SK-N-SH treated with all-trans-retinoic acid at 6 μM for 48 hours (cell line): ENCODE results near the gene PPP1CA.

Experiments
- ATAC-seq: fragments of 200-7000 bp; cut with Tn5 transposase; 3 replicates; pipeline ENCODE4 v1.9.1; 2020; ENCODE audit warnings: mild to moderate bottlenecking, moderate library complexity
- ARNTL ChIP-seq: fragments of 450-650 bp; formaldehyde crosslinking; IDR thresholded peaks from 2 replicates; pipeline ENCODE4 v1.5.0; 2020; ENCODE audit warnings: low read depth, mild to moderate bottlenecking, moderate library complexity, borderline replicate concordance
- BACH2 ChIP-seq: fragments of 250-450 bp; sonication (Bioruptor Pico); IDR thresholded peaks from 2 replicates; pipeline ENCODE4 v1.9.0; 2021; ENCODE audit warnings: mild to moderate bottlenecking, borderline replicate concordance
- CSDC2 ChIP-seq: fragments of 250-450 bp; sonication (Bioruptor Pico); IDR thresholded peaks from 2 replicates; pipeline ENCODE4 v1.5.0; 2020; ENCODE audit warnings: mild to moderate bottlenecking, moderate library complexity
- ESRRG ChIP-seq: fragments of 250-450 bp; sonication (Bioruptor Pico); IDR thresholded peaks from 2 replicates; pipeline ENCODE4 v1.6.1; 2021; ENCODE audit warnings: mild to moderate bottlenecking
- GLIS3 ChIP-seq: fragments of 250-450 bp; sonication (Bioruptor Pico); IDR thresholded peaks from 2 replicates; pipeline ENCODE4 v1.5.0; 2020; ENCODE audit warnings: mild to moderate bottlenecking, moderate library complexity
- OSR1 ChIP-seq: fragments of 250-450 bp; sonication (Bioruptor Pico); IDR thresholded peaks from 2 replicates; pipeline ENCODE4 v1.8.0; 2022; ENCODE audit warnings: moderate library complexity, mild to moderate bottlenecking, inconsistent platforms
- POU6F1 ChIP-seq: fragments of 250-450 bp; sonication (Bioruptor Pico); IDR thresholded peaks from 2 replicates; pipeline ENCODE4 v1.8.0; 2021; ENCODE audit warnings: low read depth, mild to moderate bottlenecking, moderate library complexity, borderline replicate concordance
- PPARA ChIP-seq: fragments of 250-450 bp; sonication (Bioruptor Pico); IDR thresholded peaks from 2 replicates; pipeline ENCODE4 v1.5.0; 2020; ENCODE audit warnings: mild to moderate bottlenecking, borderline replicate concordance
- RARB ChIP-seq: fragments of 250-450 bp; sonication (Bioruptor Pico); IDR thresholded peaks from 2 replicates; pipeline ENCODE4 v1.8.0; 2021; ENCODE audit warnings: mild to moderate bottlenecking, moderate library complexity
- SNAI2 ChIP-seq: fragments of 250-450 bp; sonication (Bioruptor Pico); IDR thresholded peaks from 2 replicates; pipeline ENCODE4 v1.5.0; 2020; ENCODE audit warnings: mild to moderate bottlenecking, moderate library complexity
- TCF4 ChIP-seq: fragments of 250-450 bp; sonication (Bioruptor Pico); IDR thresholded peaks from 2 replicates; pipeline ENCODE4 v1.8.0; 2021; ENCODE audit warnings: mild to moderate bottlenecking, moderate library complexity, borderline replicate concordance
- TOX ChIP-seq: fragments of 250-450 bp; sonication (Bioruptor Pico); IDR thresholded peaks from 2 replicates; pipeline ENCODE4 v1.8.0; 2021; ENCODE audit warnings: mild to moderate bottlenecking, moderate library complexity, borderline replicate concordance
- TSHZ2 ChIP-seq: fragments of 250-450 bp; sonication (Bioruptor Pico); IDR thresholded peaks from 2 replicates; pipeline ENCODE4 v1.5.0; 2020; ENCODE audit warnings: mild to moderate bottlenecking, moderate library complexity
- ZC3H10 ChIP-seq: fragments of 250-450 bp; sonication (Bioruptor Pico); IDR thresholded peaks from 2 replicates; pipeline ENCODE4 v1.5.1; 2021; ENCODE audit warnings: mild to moderate bottlenecking, moderate library complexity
- ZFP3 ChIP-seq: fragments of 250-450 bp; sonication (Bioruptor Pico); IDR thresholded peaks from 2 replicates; pipeline ENCODE4 v1.5.0; 2020; ENCODE audit warnings: mild to moderate bottlenecking, moderate library complexity
- ZFP30 ChIP-seq: fragments of 450-650 bp; formaldehyde crosslinking; IDR thresholded peaks from 2 replicates; pipeline ENCODE4 v1.5.0; 2022; ENCODE audit warnings: mild to moderate bottlenecking, moderate library complexity
- ZNF565 ChIP-seq: fragments of 450-650 bp; formaldehyde crosslinking; conservative IDR thresholded peaks from 2 replicates; pipeline ENCODE4 v1.5.0; 2020; ENCODE audit warnings: low read depth, mild to moderate bottlenecking, moderate library complexity
- ZNF70 ChIP-seq: fragments of 450-650 bp; formaldehyde crosslinking; IDR thresholded peaks from 2 replicates; pipeline ENCODE4 v1.5.0; 2020; ENCODE audit warnings: mild to moderate bottlenecking, moderate library complexity
- ZNF8 ChIP-seq: fragments of 450-650 bp; formaldehyde crosslinking; IDR thresholded peaks from 2 replicates; pipeline ENCODE4 v1.5.0; 2020; ENCODE audit warnings: mild to moderate bottlenecking, moderate library complexity
- TF ChIP-seq, protein P1 (sequence below): fragments of 250-450 bp; sonication (Bioruptor Pico); IDR thresholded peaks from 2 replicates; pipeline ENCODE4 v1.5.1; 2020; ENCODE audit warnings: low read depth, mild to moderate bottlenecking, moderate library complexity
- TF ChIP-seq, protein P2 (sequence below): fragments of 250-450 bp; sonication (Bioruptor Pico); IDR thresholded peaks from 2 replicates; pipeline ENCODE4 v1.8.0; 2020; ENCODE audit warnings: mild to moderate bottlenecking, moderate library complexity, borderline replicate concordance
- TF ChIP-seq, protein P3 (sequence below): fragments of 250-450 bp; sonication (Bioruptor Pico); IDR thresholded peaks from 2 replicates; pipeline ENCODE4 v1.5.1; 2021; ENCODE audit warnings: mild to moderate bottlenecking, moderate library complexity

The PPP1CA gene

GRCh38 chr11:67406969-67407687 lies 5.5 kb upstream of the PPP1CA start:
- TF ChIP-seq POU6F1 (CRISPR knock-in tag), result no peak
- TF ChIP-seq GLIS3 (CRISPR knock-in tag), result no peak
- TF ChIP-seq, protein P1, sequence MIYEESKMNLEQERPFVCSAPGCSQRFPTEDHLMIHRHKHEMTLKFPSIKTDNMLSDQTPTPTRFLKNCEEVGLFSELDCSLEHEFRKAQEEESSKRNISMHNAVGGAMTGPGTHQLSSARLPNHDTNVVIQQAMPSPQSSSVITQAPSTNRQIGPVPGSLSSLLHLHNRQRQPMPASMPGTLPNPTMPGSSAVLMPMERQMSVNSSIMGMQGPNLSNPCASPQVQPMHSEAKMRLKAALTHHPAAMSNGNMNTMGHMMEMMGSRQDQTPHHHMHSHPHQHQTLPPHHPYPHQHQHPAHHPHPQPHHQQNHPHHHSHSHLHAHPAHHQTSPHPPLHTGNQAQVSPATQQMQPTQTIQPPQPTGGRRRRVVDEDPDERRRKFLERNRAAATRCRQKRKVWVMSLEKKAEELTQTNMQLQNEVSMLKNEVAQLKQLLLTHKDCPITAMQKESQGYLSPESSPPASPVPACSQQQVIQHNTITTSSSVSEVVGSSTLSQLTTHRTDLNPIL (CRISPR knock-in tag), result no peak
- no peak for TF ChIP-seq TOX (CRISPR knock-in tag)
- TF ChIP-seq ZNF70 (CRISPR knock-in tag), result no peak
- no peak for TF ChIP-seq SNAI2 (CRISPR knock-in tag)
- TF ChIP-seq, protein P2, sequence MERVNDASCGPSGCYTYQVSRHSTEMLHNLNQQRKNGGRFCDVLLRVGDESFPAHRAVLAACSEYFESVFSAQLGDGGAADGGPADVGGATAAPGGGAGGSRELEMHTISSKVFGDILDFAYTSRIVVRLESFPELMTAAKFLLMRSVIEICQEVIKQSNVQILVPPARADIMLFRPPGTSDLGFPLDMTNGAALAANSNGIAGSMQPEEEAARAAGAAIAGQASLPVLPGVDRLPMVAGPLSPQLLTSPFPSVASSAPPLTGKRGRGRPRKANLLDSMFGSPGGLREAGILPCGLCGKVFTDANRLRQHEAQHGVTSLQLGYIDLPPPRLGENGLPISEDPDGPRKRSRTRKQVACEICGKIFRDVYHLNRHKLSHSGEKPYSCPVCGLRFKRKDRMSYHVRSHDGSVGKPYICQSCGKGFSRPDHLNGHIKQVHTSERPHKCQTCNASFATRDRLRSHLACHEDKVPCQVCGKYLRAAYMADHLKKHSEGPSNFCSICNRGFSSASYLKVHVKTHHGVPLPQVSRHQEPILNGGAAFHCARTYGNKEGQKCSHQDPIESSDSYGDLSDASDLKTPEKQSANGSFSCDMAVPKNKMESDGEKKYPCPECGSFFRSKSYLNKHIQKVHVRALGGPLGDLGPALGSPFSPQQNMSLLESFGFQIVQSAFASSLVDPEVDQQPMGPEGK (CRISPR knock-in tag), result no peak
- no peak for TF ChIP-seq TSHZ2 (CRISPR knock-in tag)
- no peak for TF ChIP-seq ARNTL (CRISPR knock-in tag)
- no peak for TF ChIP-seq PPARA (CRISPR knock-in tag)
- TF ChIP-seq RARB (CRISPR knock-in tag), result no peak
- TF ChIP-seq ZFP3 (CRISPR knock-in tag), result no peak
- no peak for TF ChIP-seq ESRRG (CRISPR knock-in tag)
- TF ChIP-seq ZC3H10 (CRISPR knock-in tag), result no peak
- TF ChIP-seq OSR1, result no peak
- TF ChIP-seq ZFP30 (CRISPR knock-in tag), result no peak
- TF ChIP-seq ZNF8 (CRISPR knock-in tag), result no peak
- TF ChIP-seq, protein P3, sequence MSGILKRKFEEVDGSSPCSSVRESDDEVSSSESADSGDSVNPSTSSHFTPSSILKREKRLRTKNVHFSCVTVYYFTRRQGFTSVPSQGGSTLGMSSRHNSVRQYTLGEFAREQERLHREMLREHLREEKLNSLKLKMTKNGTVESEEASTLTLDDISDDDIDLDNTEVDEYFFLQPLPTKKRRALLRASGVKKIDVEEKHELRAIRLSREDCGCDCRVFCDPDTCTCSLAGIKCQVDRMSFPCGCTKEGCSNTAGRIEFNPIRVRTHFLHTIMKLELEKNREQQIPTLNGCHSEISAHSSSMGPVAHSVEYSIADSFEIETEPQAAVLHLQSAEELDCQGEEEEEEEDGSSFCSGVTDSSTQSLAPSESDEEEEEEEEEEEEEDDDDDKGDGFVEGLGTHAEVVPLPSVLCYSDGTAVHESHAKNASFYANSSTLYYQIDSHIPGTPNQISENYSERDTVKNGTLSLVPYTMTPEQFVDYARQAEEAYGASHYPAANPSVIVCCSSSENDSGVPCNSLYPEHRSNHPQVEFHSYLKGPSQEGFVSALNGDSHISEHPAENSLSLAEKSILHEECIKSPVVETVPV (CRISPR knock-in tag), result no peak
- no peak for TF ChIP-seq CSDC2 (CRISPR knock-in tag)
- no peak for TF ChIP-seq BACH2
- ATAC-seq, result peak; percentile 19; the same call in 2 of the 3 replicates

GRCh38 chr11:67406420-67406968 lies 4.8 kb upstream of the PPP1CA start:
- no peak for ATAC-seq
- TF ChIP-seq ZFP3 (CRISPR knock-in tag), result no peak
- no peak for TF ChIP-seq ARNTL (CRISPR knock-in tag)
- no peak for TF ChIP-seq ZNF8 (CRISPR knock-in tag)
- no peak for TF ChIP-seq ZC3H10 (CRISPR knock-in tag)
- no peak for TF ChIP-seq ZNF565
- TF ChIP-seq CSDC2 (CRISPR knock-in tag), result no peak
- TF ChIP-seq, protein P2 (CRISPR knock-in tag), result no peak
- TF ChIP-seq TCF4 (CRISPR knock-in tag), result no peak
- TF ChIP-seq TOX (CRISPR knock-in tag), result no peak
- no peak for TF ChIP-seq TSHZ2 (CRISPR knock-in tag)
- no peak for TF ChIP-seq POU6F1 (CRISPR knock-in tag)
- TF ChIP-seq PPARA (CRISPR knock-in tag), result no peak
